ENCODE data around the gene KRT80. TPM values are rescaled to one million over a fixed set of nuclear protein-coding genes. Genes with fewer than 3 reads are reported as not detected.

Gene KRT80
- total RNA-seq, 2 experiments from 2014 or later: not detected

GRCh38 chr12:52190860-52191729 lies 719 bp downstream of the KRT80 start:
- POLR2A ChIA-PET: no interaction called here
- Mint-ChIP-seq H3K4me3 (no peak overlapping the region), H3K9me3 (no peaks in the 10 kb centered on the region), H3K27ac (no peak overlapping the region), H3K27me3 (no peaks in the 10 kb centered on the region), H3K36me3 (ENCODE audit: low read depth) (no peaks in the 10 kb centered on the region), H3K4me1 (ENCODE audit: low read depth) (no peaks in the 10 kb centered on the region)
- Histone ChIP-seq H3K4me1 (ENCODE audit: insufficient read depth, low read length) (peaks cover 3% of the 10 kb centered on the region), H3K27me3 (ENCODE audit: control insufficient read depth in 1 of 2, insufficient read depth in 2 of 2, low read length in 2 of 2) (no peaks in the 10 kb centered on the region), H3K4me3 (ENCODE audit: low read length) (no peak overlapping the region), H3K36me3 (ENCODE audit: insufficient read depth, low read length) (no peaks in the 10 kb centered on the region), H3K27ac (ENCODE audit: low read depth in 1 of 2, low read length in 2 of 2) (no peak overlapping the region), H3K9me3 (ENCODE audit: control insufficient read depth in 1 of 2, insufficient read depth in 1 of 2, low read length in 2 of 2) (no peaks in the 10 kb centered on the region)
- CTCF ChIA-PET: no interaction called here
- no peak for TF ChIP-seq CTCF (IDR thresholded peaks at IDR 0.05)
- DNase-seq (no peak), ATAC-seq (ENCODE audit: poor library complexity) (no peak)
- intact Hi-C loops (cut with DNase I, micrococcal nuclease): no loop called here

GRCh38 chr12:52189376-52190174 lies 2.2 kb downstream of the KRT80 start:
- no peak overlapping the region for H3K27ac Mint-ChIP-seq

GRCh38 chr12:52188658-52189057 lies 3.2 kb downstream of the KRT80 start:
- intact Hi-C loops (cut with DNase I, micrococcal nuclease): no loop called here
- TF ChIP-seq CTCF (IDR thresholded peaks at IDR 0.05): no peak
- H3K27me3 Mint-ChIP-seq: no peaks in the 10 kb centered on the region

More at GRCh38 chr12:52189376-52190174, 2.2 kb downstream of the KRT80 start:
- intact Hi-C loops (cut with DNase I, micrococcal nuclease): no loop called here
- DNase-seq (no peak), ATAC-seq (ENCODE audit: poor library complexity) (no peak)
- no peak for TF ChIP-seq CTCF (IDR thresholded peaks at IDR 0.05)
- Histone ChIP-seq H3K4me3 (ENCODE audit: low read length) (no peak overlapping the region), H3K9me3 (ENCODE audit: control insufficient read depth in 1 of 2, insufficient read depth in 1 of 2, low read length in 2 of 2) (no peaks in the 10 kb centered on the region), H3K36me3 (ENCODE audit: insufficient read depth, low read length) (no peaks in the 10 kb centered on the region), H3K27ac (ENCODE audit: low read depth in 1 of 2, low read length in 2 of 2) (no peak overlapping the region), H3K27me3 (ENCODE audit: control insufficient read depth in 1 of 2, insufficient read depth in 2 of 2, low read length in 2 of 2) (no peaks in the 10 kb centered on the region), H3K4me1 (ENCODE audit: insufficient read depth, low read length) (peaks cover 3% of the 10 kb centered on the region)
- Mint-ChIP-seq H3K9me3 (no peaks in the 10 kb centered on the region), H3K4me3 (no peak overlapping the region), H3K36me3 (ENCODE audit: low read depth) (no peaks in the 10 kb centered on the region), H3K4me1 (ENCODE audit: low read depth) (no peaks in the 10 kb centered on the region), H3K27me3 (no peaks in the 10 kb centered on the region)
- CTCF ChIA-PET: no interaction called here
- POLR2A ChIA-PET: no interaction called here

More at GRCh38 chr12:52188658-52189057, 3.2 kb downstream of the KRT80 start:
- H3K9me3 Mint-ChIP-seq: no peaks in the 10 kb centered on the region
- DNase-seq: no peak
- no peaks in the 10 kb centered on the region for H3K36me3 ChIP-seq (ENCODE audit: insufficient read depth, low read length)
- no peak for ATAC-seq (ENCODE audit: poor library complexity)
- H3K4me3 Mint-ChIP-seq: no peak overlapping the region
- no peaks in the 10 kb centered on the region for H3K27me3 ChIP-seq (ENCODE audit: control insufficient read depth in 1 of 2, insufficient read depth in 2 of 2, low read length in 2 of 2)
- H3K9me3 ChIP-seq (ENCODE audit: control insufficient read depth in 1 of 2, insufficient read depth in 1 of 2, low read length in 2 of 2): no peaks in the 10 kb centered on the region
- no peak overlapping the region for H3K27ac Mint-ChIP-seq
- no peaks in the 10 kb centered on the region for H3K36me3 Mint-ChIP-seq (ENCODE audit: low read depth)
- ChIA-PET CTCF (no interaction called here), POLR2A (no interaction called here)
- H3K4me1 ChIP-seq (ENCODE audit: insufficient read depth, low read length): peaks cover 3% of the 10 kb centered on the region
- no peak overlapping the region for H3K4me3 ChIP-seq (ENCODE audit: low read length)
- H3K27ac ChIP-seq (ENCODE audit: low read depth in 1 of 2, low read length in 2 of 2): no peak overlapping the region
- H3K4me1 Mint-ChIP-seq (ENCODE audit: low read depth): no peaks in the 10 kb centered on the region
